HG03469 (cell line): ENCODE data around the gene TEX53.

ENCODE experiments used
- ATAC-seq: cut with Tn5 transposase; IDR thresholded peaks from one replicate; pipeline ENCODE4 v1.9.1; 2021; ENCODE audit warnings: mild to moderate bottlenecking, moderate library complexity, moderate number of reproducible peaks; ENCODE audit not compliant: unreplicated experiment

Gene TEX53

DNA sequence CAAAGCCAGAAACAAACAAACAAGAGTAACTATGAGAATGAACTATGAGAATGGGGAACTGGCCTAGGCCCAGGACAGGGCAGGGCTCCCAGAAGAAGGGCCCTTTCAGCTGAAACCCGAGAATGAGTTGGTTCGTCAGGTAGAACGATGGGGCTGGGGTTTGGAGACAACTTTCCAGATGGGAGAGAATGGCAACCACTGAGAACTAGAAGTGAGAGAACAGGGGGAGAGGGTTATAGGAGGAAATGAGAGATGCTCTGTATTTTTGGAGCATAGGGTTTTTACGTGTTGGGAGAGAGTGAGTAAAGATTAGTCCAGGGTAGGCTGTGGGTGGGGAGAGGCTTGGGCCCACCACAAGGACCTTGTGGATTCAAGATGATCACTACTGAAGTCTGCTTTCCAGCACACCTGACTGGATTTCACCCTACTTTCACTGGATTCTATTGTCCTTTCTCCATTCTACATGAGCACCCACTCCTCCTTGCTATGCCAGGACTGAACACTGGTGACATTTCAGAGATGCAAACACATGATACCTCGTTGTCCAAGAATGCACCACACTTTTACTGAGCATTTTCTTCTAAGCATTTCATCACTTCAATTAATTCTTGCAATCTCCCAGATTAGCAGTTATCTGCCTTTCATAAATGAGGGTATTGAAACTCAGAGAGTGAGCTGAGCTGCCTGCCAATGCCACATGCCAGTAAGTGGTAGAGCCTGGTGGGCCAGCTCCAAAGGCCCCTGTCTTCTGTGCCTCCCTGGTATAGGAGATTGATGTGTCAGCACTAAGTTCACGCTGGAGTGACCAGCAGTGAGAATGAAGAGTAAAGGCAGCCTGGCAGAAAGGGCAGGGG lies 49.7 kb downstream of the TEX53 start:
- ATAC-seq, result no peak

DNA sequence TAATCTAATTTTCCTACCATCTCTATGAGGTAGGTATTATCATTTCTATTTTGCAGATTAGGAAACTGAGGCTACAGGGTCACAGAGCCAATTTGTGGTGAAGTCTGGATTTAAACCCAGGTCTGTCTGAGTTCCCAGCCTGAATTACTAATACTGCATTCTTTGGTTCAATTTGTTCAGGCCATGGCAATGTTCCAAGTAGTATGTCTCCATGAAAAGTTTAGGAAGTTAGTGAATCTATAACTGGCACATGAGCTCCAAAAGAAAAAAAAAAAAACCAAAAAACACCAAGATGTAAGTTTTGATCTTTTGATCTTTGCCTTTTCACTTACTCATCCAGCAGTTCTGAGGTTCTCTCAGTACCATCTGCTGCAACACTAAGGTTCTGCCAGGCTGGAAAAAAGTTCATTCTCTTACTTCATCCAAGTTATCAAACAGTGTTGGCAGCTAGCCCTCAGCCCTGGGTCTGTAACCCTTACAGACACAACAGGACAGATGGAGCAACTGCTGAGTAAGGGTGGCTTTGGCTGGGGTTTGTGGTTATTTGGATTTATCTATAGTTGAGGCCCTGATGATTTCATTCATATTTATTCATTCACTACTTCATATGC lies 50.9 kb downstream of the TEX53 start:
- no peak for ATAC-seq
